RWPE2 (cell line): ENCODE results near the gene MTMR11.
"Not testable (repeated sequence)": the region's sequence is repeated elsewhere in the genome, so short reads cannot be mapped to it uniquely, and the experiment has no call there.

Experiments
- ATAC-seq: fragments of 200-7000 bp; cut with Tn5 transposase; 3 replicates; pipeline ENCODE4 v1.9.1; 2021; ENCODE audit warnings: low read depth
- DNase-seq: peaks from one replicate; pipeline ENCODE4 v3.0.0-alpha.2; 2020; ENCODE audit warnings: low spot score
- H3K27ac ChIP-seq: fragments of 450-650 bp; 2 replicates; pipeline ENCODE4 v1.5.1; 2017; ENCODE audit warnings: mild to moderate bottlenecking; ENCODE audit not compliant: poor library complexity, severe bottlenecking
- H3K27me3 ChIP-seq: fragments of 250-450 bp; sonication (Bioruptor Pico); 2 replicates; pipeline ENCODE4 v1.5.1; 2021; ENCODE audit warnings: mild to moderate bottlenecking, moderate library complexity; ENCODE audit not compliant: insufficient read depth, poor library complexity, severe bottlenecking
- H3K36me3 ChIP-seq: fragments of 250-450 bp; sonication (Bioruptor Pico); 2 replicates; pipeline ENCODE4 v1.5.1; 2020; ENCODE audit warnings: low read depth, mild to moderate bottlenecking, moderate library complexity
- H3K4me1 ChIP-seq: fragments of 250-450 bp; sonication (Bioruptor Pico); 2 replicates; pipeline ENCODE4 v1.5.1; 2021; ENCODE audit warnings: mild to moderate bottlenecking, moderate library complexity; ENCODE audit not compliant: insufficient read depth, poor library complexity, severe bottlenecking
- H3K4me3 ChIP-seq: fragments of 250-450 bp; sonication (Bioruptor Pico); 2 replicates; pipeline ENCODE4 v1.5.1; 2021; ENCODE audit warnings: mild to moderate bottlenecking, moderate library complexity; ENCODE audit not compliant: severe bottlenecking
- H3K9me3 ChIP-seq: fragments of 250-450 bp; sonication (Bioruptor Pico); 2 replicates; pipeline ENCODE4 v1.5.1; 2021; ENCODE audit warnings: mild to moderate bottlenecking, moderate library complexity; ENCODE audit not compliant: severe bottlenecking
- CTCF ChIP-seq: fragments of 450-650 bp; IDR thresholded peaks from one replicate; pipeline ENCODE4 v1.5.1; 2017; ENCODE audit warnings: mild to moderate bottlenecking, moderate library complexity; ENCODE audit not compliant: poor library complexity, severe bottlenecking

MTMR11 gene

GRCh38 chr1:149949911-149950310 lies 13.2 kb upstream of the MTMR11 start:
- Histone ChIP-seq H3K9me3 (no peaks in the 10 kb centered on the region), H3K4me3 (no peak overlapping the region), H3K27ac (no peak overlapping the region), H3K27me3 (no peaks in the 10 kb centered on the region), H3K36me3 (peaks cover 43% of the 10 kb centered on the region), H3K4me1 (no peaks in the 10 kb centered on the region)
- DNase-seq = no peak
- no peak for TF ChIP-seq CTCF
- ATAC-seq = no peak

- Histone ChIP-seq H3K9me3 (no peaks in the 10 kb centered on the region), H3K4me1 (peaks cover 5% of the 10 kb centered on the region), H3K4me3 (no peak overlapping the region), H3K36me3 (peaks cover 36% of the 10 kb centered on the region), H3K27me3 (no peaks in the 10 kb centered on the region), H3K27ac (no peak overlapping the region)
- DNase-seq (no peak), ATAC-seq (no peak)
- no peak for TF ChIP-seq CTCF
Observed at GRCh38 chr1:149945206-149945605, 8.5 kb upstream of the MTMR11 start.

- no peak for TF ChIP-seq CTCF
- DNase-seq (no peak), ATAC-seq (no peak)
- peaks cover 24% of the 10 kb centered on the region for H3K36me3 ChIP-seq
- no peaks in the 10 kb centered on the region for H3K9me3 ChIP-seq
- H3K4me1 ChIP-seq = peaks cover 23% of the 10 kb centered on the region
- no peak overlapping the region for H3K27ac ChIP-seq
- H3K4me3 ChIP-seq = no peak overlapping the region
- H3K27me3 ChIP-seq = no peaks in the 10 kb centered on the region
Observed at GRCh38 chr1:149942885-149943284, 6.2 kb upstream of the MTMR11 start.

- H3K36me3 ChIP-seq = peaks cover 21% of the 10 kb centered on the region
- peak; percentile 44 for TF ChIP-seq CTCF
- H3K27me3 ChIP-seq = no peaks in the 10 kb centered on the region
- ATAC-seq (peak; percentile 28; the same call in 2 of the 3 replicates), DNase-seq (no peak)
- H3K9me3 ChIP-seq = no peaks in the 10 kb centered on the region
- H3K27ac ChIP-seq = no peak overlapping the region
- H3K4me1 ChIP-seq = peaks cover 27% of the 10 kb centered on the region
- H3K4me3 ChIP-seq = no peak overlapping the region
Observed at GRCh38 chr1:149942207-149942606, 5.5 kb upstream of the MTMR11 start.

GRCh38 chr1:149940427-149940826 lies 3.7 kb upstream of the MTMR11 start:
- Histone ChIP-seq H3K27me3 (no peaks in the 10 kb centered on the region), H3K9me3 (no peaks in the 10 kb centered on the region), H3K36me3 (peaks cover 6% of the 10 kb centered on the region), H3K27ac (peak overlapping the region; percentile 86), H3K4me3 (no peak overlapping the region), H3K4me1 (peaks cover 31% of the 10 kb centered on the region)
- TF ChIP-seq CTCF = no peak
- no peak for ATAC-seq
- no peak for DNase-seq

- ATAC-seq = not testable (repeated sequence)
- H3K4me1 ChIP-seq = peaks cover 31% of the 10 kb centered on the region
- peak overlapping the region; percentile 86 for H3K27ac ChIP-seq
Observed at GRCh38 chr1:149938668-149939003, 2.0 kb upstream of the MTMR11 start.

More at GRCh38 chr1:149938668-149939003, 2.0 kb upstream of the MTMR11 start:
- H3K36me3 ChIP-seq, H3K9me3 ChIP-seq, H3K27me3 ChIP-seq, DNase-seq: not testable (repeated sequence)
- peak overlapping the region; percentile 12 for H3K4me3 ChIP-seq
